Effector CD4-positive, alpha-beta T cell (primary cell): ENCODE results near the gene AKR1B15. TPM values are rescaled to one million over a fixed set of nuclear protein-coding genes. Genes with fewer than 3 reads are reported as not detected.
"Not testable (repeated sequence)": the region's sequence is repeated elsewhere in the genome, so short reads cannot be mapped to it uniquely, and the experiment has no call there.

Experiments used
- DNase-seq: peaks from one replicate; pipeline ENCODE4 v3.0.0-alpha.2; 2020
- total RNA-seq: gene quantifications from one replicate; lab custom pipeline; 2026; lab: John Stamatoyannopoulos, UW

The AKR1B15 gene
- not detected for total RNA-seq

DNA sequence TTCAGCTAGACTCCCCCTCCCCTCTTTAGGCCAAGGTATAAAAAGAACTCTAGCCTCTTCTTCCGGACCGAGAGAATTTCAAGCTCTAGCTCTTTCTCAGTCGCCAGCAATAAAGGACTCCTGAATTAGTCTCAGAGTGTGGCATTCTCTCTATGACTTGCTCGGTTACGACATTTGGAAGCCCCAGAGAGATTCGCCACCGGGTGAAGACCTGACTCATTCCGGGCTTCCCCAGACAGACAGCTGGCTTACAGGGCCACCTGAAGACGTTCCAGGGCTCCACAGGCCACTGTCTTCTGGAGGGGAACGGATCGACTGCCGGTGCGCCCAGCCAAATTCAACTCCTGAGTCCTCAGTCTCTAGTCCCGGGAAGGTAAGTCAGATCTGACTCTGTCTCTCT, at the start of gene AKR1B15:
Gene AKR1B15 (plus strand): TSS at position 234 of the 400 bp plus-strand sequence. CDS start 15,510 bp downstream, outside the sequence.
- DNase-seq, result no peak

DNA sequence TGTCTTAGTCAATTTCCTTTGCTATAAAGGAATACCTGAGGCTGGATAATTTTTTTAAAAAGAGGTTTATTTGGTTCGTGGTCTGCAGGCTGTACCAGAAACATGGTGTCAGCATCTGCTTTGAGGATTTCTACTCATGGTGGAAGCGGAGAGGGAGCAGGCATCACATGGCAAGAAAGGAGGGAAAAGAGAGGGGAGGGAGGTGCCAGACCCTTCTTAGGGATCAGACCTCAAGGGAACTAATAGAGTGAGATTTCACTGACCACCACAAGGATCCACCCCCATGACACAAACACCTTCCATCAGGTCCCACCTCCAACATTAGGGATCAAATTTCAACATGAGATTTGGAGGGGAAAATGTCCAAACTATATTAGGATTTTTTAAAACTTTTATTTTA, 48.5 kb upstream of the AKR1B15 start:
- DNase-seq, result no peak

DNA sequence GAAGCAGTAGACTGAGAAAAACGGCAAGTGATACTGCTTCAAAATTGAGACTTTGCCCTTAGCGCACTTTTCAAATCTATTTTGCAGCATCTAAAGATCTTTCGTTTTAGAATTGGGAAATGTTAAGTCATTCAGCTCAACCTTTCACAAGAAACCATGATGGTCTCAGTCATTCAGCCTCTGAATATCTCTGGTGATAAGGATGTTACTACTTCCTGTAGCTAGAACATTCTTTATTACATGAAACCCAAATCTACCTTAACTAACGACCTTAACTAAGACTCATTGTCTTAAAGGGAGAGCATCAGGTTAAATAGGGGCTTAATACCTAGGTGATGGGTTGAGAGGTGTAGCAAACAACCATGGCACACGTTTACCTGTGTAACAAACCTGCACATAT, 47.9 kb upstream of the AKR1B15 start:
- DNase-seq, result no peak

DNA sequence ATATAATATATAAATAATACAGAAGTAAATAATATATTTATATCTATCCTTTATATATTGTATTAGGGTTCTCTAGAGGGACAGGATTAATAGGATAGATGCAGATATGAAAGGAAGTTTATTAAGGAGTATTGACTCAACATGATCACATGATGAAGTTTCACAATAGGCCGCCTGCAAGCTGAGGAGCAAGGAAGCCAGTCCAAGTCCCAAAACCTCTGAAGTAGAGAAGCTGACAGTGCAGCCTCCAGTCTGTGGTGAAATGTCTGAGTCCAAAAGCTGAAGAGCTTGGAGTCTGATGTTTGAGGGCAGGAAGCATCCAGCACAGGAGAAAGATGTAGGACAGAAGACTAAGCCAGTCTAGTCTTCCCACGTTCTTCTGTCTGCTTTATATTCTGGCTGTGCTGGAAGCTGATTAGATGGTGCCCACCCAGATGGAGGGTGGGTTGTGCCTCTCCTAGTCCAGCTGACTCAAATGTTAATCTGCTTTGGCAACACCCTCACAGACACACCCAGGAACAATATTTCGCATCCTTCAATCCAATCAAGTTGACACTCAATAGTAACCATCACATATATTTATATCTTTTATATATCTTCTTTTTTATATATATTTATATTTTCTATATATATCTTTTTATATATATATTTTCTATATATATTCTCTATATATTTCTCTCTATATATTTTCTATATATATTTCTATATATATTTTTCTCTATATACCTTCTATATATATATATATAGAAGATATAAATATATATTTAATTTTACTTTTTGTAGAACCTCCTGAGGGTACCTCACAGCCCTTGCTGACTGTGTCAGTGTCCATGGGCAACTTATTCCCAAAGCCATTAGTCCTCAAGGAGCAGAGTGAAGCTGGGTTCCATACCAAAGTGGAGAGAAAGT, 46.2 kb upstream of the AKR1B15 start:
- DNase-seq, result no peak

DNA sequence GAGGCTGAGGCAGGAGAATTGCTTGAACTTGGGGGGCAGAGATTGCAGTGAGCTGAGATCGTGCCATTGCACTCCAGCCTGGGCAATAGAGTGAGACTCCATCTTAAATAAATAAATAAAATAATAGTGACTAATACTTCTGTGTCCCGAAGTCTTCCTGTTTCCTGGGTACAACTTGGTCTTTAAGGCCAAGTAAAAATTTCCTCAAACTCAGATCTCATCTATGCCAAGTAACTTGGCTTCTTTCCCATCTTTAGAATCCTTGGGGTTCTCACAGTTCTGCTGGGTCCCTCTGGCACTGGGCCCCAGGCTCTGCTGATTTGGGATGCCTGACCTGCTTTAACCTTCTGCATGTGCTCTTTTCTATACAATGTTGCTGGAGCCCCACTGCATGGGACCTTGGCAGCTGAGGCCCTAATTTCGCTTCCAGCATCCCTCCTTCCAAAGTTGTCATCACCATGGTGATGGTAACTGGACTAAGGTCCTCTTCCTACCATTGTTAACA, 44.2 kb upstream of the AKR1B15 start:
- no peak for DNase-seq

DNA sequence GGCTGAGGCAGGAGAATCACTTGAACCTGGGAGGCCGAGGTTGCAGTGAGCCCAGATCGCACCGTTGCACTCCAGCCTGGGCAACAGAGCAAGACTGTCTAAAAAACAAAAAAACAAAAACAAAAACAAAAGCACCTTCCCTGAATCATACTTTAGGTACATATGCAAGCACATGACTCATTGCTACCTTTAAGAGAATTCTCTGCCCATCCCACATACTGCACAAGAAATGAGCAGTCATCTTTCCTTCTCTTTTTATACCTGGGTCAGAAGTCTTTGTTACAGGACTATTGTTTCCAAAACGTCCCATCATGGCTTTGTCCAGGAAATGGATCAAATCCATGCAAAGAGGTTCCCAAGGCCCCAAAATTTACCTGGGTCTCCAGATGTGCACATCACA, 43.1 kb upstream of the AKR1B15 start:
- no peak for DNase-seq

GRCh38 chr7:134509010-134509409, 39.9 kb upstream of the AKR1B15 start:
- no peak for DNase-seq

- DNase-seq, result no peak
Measured at GRCh38 chr7:134510646-134511045, 38.3 kb upstream of the AKR1B15 start.

DNA sequence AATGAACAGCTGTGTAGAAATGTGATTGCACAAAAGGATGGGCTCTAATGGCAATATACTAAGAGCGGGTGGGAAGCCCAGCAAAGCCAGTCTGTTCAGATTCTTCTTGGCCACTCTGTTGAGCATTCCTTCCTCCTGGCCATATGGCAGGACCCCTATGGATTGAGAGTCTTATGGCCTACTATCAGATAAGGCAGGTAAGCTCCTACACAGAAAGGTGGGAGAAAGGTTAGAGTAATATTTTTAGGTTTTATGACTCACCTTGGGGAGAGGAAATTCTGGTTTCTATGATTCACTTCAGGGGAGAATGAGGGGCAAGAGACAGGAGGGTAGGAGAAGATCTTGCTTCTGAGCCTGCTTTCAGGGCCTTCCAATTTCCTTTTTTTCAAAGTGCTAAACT, 36.6 kb upstream of the AKR1B15 start:
- no peak for DNase-seq

GRCh38 chr7:134513169-134513752, 35.6 kb upstream of the AKR1B15 start:
- DNase-seq, result no peak

DNA sequence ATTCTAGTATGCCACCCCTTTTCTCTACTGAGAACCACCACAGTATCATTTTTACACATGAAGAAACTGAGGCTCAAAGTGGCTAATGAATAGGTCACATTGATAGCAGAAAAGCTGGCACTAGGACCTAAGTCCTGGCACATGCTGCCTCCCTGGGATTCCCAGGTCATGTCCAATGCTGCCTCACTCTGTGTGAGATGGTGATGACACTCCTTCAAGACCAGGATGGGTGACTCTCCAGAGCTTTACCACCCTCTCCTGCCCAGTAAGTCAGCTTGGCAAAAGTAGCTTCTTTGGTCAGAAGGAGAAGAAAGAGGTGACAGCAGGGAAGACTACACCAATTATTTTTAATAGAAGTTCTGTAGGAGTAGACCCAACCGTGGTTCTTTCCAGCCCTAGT, 34.8 kb upstream of the AKR1B15 start:
- DNase-seq, result no peak

- DNase-seq, result peak; percentile 19
Measured at GRCh38 chr7:134514663-134515062, 34.2 kb upstream of the AKR1B15 start.

DNA sequence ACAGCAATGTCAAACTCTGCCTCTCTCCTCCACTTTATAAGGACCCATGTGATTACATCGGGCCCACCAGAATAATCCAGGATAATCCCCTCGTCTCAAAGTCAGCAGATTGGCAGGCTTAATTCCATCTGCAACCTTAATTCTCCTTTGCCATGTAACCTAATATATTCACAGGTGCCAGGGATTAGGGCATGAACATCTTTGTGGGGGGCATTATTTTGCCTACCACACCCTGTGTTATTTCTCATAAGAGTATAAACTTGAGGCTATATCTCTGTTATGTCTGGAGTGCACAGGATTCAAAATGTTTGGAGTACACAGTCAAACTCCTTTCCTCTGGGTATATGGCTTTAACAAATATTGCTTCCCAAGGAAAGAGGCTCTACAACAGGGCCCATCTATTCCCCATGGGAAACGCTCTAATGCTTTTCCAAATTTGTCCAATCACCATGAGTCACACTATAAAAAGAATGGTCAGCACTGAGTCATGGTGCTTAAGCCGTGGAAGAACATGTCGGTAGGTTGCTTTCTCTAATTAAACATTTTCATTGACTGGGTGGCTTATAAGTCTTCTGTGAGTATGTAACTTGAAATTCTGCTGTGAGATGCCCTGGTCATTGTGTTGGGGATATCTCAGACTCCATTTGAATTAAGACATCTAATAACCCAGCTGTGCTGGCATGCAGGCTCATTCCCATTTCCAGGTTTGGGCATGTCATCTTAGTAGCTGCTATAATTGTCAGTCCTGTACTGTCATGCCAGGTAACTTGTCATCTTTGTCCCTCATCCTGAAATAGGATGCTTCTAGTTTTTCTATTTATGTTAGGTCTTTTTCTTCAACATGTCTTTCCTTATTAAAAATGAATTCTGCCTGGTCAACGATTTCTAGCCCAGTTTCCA, 33.1 kb upstream of the AKR1B15 start:
- no peak for DNase-seq

DNA sequence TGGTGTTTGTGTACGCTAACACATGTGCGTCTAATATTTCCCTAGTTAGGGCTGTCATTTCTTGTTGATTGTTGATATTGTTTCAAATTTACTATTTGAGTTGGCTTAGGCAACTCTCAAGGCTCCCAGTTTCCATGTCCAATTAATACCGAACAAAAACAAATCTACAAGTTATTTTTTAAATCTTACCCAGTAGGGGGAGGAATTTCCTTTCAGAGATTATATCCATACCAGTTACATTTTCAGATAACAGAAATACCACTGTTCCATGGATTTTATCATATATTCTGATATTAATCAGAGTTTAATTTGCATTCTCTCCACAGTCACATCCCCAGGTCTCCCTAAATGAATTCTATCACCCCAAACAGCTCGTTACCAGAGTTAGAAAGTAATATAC, 28.8 kb upstream of the AKR1B15 start:
- no peak for DNase-seq

- DNase-seq, result no peak
Measured at GRCh38 chr7:134522601-134523000, 26.3 kb upstream of the AKR1B15 start.

DNA sequence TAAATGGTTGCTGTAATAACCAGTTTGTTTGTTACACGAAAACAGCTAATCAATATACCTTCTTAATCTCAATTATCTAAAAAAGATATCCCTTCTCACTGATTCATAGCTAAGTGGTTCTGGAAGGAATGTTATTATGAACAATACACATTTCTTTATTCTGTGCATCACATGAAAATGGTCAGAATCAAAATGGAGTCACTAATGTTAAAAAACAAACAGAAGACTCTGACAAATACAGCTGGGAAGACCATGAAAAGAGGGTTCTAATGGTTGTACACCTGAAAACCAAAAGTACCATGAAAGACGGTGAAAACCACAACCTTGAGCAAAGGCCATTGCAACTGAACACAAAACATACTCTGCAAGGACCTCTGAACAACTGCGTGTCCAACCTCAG, 23.5 kb upstream of the AKR1B15 start:
- DNase-seq, result not testable (repeated sequence)

GRCh38 chr7:134526552-134527248, 22.2 kb upstream of the AKR1B15 start:
- DNase-seq, result not testable (repeated sequence)

- DNase-seq, result no peak
Measured at GRCh38 chr7:134527979-134528371, 20.9 kb upstream of the AKR1B15 start.

- DNase-seq, result no peak
Measured at GRCh38 chr7:134528749-134529148, 20.2 kb upstream of the AKR1B15 start.

DNA sequence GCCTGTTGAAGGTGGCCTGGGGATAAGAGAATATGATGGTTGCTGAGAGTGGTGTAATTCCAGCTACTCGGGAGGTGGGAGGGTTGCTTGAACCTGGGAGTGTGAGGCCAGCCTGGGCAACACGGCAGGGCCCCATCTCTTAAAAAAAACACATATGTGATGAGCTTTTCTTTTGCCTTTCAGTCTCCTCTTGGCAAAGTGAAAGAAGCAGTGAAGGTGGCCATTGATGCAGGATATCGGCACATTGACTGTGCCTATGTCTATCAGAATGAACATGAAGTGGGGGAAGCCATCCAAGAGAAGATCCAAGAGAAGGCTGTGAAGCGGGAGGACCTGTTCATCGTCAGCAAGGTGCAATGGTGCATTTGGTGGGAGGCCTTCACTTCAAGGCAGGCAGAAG, 18.4 kb upstream of the AKR1B15 start:
- no peak for DNase-seq

- no peak for DNase-seq
Measured at GRCh38 chr7:134532180-134532953, 16.5 kb upstream of the AKR1B15 start.

DNA sequence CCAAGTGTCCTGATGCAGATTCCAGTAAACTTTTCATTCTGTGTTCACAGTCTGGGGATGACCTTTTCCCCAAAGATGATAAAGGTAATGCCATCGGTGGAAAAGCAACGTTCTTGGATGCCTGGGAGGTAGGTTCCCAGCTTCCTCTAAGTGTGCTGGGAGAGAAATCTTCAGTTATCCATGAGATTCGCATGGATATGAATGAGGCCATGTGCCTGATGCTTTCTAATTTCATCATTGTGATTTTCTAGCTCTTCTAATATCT, 16.0 kb upstream of the AKR1B15 start:
- DNase-seq, result no peak
